HUES6 (cell line): ENCODE measurements around the gene APOBEC3B.
"Not testable (repeated sequence)": the region's sequence is repeated elsewhere in the genome, so short reads cannot be mapped to it uniquely, and the experiment has no call there.

Experiments
- H3K27ac ChIP-seq: 2 replicates; pipeline ENCODE4 v1.7.0; 2013; ENCODE audit warnings: low read depth, mild to moderate bottlenecking, low read length, inconsistent platforms
- H3K27me3 ChIP-seq: 2 replicates; pipeline ENCODE4 v1.6.1; 2013; ENCODE audit warnings: low read length; ENCODE audit not compliant: control insufficient read depth, insufficient read depth
- H3K36me3 ChIP-seq: 2 replicates; pipeline ENCODE4 v1.6.1; 2013; ENCODE audit warnings: low read length; ENCODE audit not compliant: control insufficient read depth, insufficient read depth
- H3K4me1 ChIP-seq: 2 replicates; pipeline ENCODE4 v1.6.1; 2013; ENCODE audit warnings: low read length; ENCODE audit not compliant: control insufficient read depth, insufficient read depth
- H3K4me3 ChIP-seq: 2 replicates; pipeline ENCODE4 v1.5.1; 2013; ENCODE audit warnings: low read depth, low read length
- H3K9ac ChIP-seq: one replicate; pipeline ENCODE4 v1.6.1; 2013; ENCODE audit warnings: mild to moderate bottlenecking, low read length
- H3K9me3 ChIP-seq: 2 replicates; pipeline ENCODE4 v1.6.1; 2013; ENCODE audit warnings: low read depth, low read length; ENCODE audit not compliant: control insufficient read depth, insufficient read depth

APOBEC3B gene

GRCh38 chr22:39040155-39040537 lies 58.0 kb downstream of the APOBEC3B start:
- H3K27ac ChIP-seq, result peak overlapping the region; percentile 73; the same call in 1 of the 2 replicates
- peak overlapping the region; percentile 41 for H3K9ac ChIP-seq
- not testable (repeated sequence) for H3K27me3 ChIP-seq, H3K36me3 ChIP-seq, H3K9me3 ChIP-seq
- peak overlapping the region; percentile 48 for H3K4me3 ChIP-seq
- peaks cover 38% of the 10 kb centered on the region for H3K4me1 ChIP-seq

- peak within 1 kb of the TSS; percentile 41 for H3K9ac ChIP-seq
- H3K9me3 ChIP-seq, H3K27me3 ChIP-seq, H3K36me3 ChIP-seq: not testable (repeated sequence)
- H3K4me1 ChIP-seq, result peaks cover 41% of the 10 kb centered on the region
- H3K4me3 ChIP-seq, result peak within 1 kb of the TSS; percentile 48
- peak within 1 kb of the TSS; percentile 73 for H3K27ac ChIP-seq
Observed at GRCh38 chr22:39040538-39041296, 58.6 kb downstream of the APOBEC3B start, which contains the start of gene APOBEC3F. Gene APOBEC3F, plus strand, starts transcription at chr22:39040864. Its CDS starts 97 bp downstream, at chr22:39040961.

GRCh38 chr22:39041908-39042307 lies 59.8 kb downstream of the APOBEC3B start:
- Histone ChIP-seq H3K4me3 (no peak overlapping the region; the same call in 1 of the 2 replicates), H3K27me3 (no peaks in the 10 kb centered on the region), H3K36me3 (peaks cover 6% of the 10 kb centered on the region), H3K9me3 (no peaks in the 10 kb centered on the region), H3K27ac (no peak overlapping the region), H3K9ac (no peak overlapping the region), H3K4me1 (peaks cover 43% of the 10 kb centered on the region)
